GM23338 (cell line): ENCODE results near the gene CIC. TPM values are rescaled to one million over a fixed set of nuclear protein-coding genes. Genes with fewer than 3 reads are reported as not detected.

Source experiments
- ATAC-seq: fragments of 200-7000 bp; cut with Tn5 transposase; 3 replicates; pipeline ENCODE4 v1.9.1; 2020
- DNase-seq: peaks from one replicate; pipeline ENCODE4 v3.0.0-alpha.2; 2015; ENCODE audit warnings: low spot score
- H2AFZ ChIP-seq: fragments of 200-600 bp; sonication (generic); 2 replicates; pipeline ENCODE4 v1.8.0; 2016; ENCODE audit warnings: antibody characterized with exemption, mild to moderate bottlenecking, moderate library complexity
- H3F3A ChIP-seq: fragments of 200-600 bp; sonication (generic); replicated peaks from 2 replicates; pipeline ENCODE4 v1.8.0; 2017; ENCODE audit warnings: antibody characterized with exemption, mixed run types, low read depth
- H3K27ac ChIP-seq: fragments of 200-600 bp; sonication (generic); 2 replicates; pipeline ENCODE4 v1.6.1; 2016; ENCODE audit warnings: low read depth
- H3K27me3 ChIP-seq: fragments of 200-600 bp; sonication (generic); 2 replicates; pipeline ENCODE4 v1.8.0; 2016; ENCODE audit warnings: mild to moderate bottlenecking, mixed run types, moderate library complexity; ENCODE audit not compliant: insufficient read depth
- H3K36me3 ChIP-seq: fragments of 200-600 bp; sonication (generic); 2 replicates; pipeline ENCODE4 v1.8.0; 2016; ENCODE audit warnings: mild to moderate bottlenecking; ENCODE audit not compliant: insufficient read depth
- H3K4me1 ChIP-seq: fragments of 200-600 bp; sonication (generic); 2 replicates; pipeline ENCODE4 v1.8.0; 2016; ENCODE audit warnings: mild to moderate bottlenecking, moderate library complexity; ENCODE audit not compliant: insufficient read depth
- H3K4me2 ChIP-seq: fragments of 200-600 bp; sonication (generic); 2 replicates; pipeline ENCODE4 v1.7.1; 2017; ENCODE audit warnings: mixed run types
- H3K4me3 ChIP-seq: fragments of 200-600 bp; sonication (generic); 2 replicates; pipeline ENCODE4 v1.6.1; 2016; ENCODE audit warnings: mixed run types
- H3K79me2 ChIP-seq: fragments of 200-600 bp; sonication (generic); replicated peaks from 2 replicates; pipeline ENCODE4 v1.8.0; 2017; ENCODE audit warnings: mild to moderate bottlenecking; ENCODE audit not compliant: insufficient read depth
- H3K9me2 ChIP-seq: fragments of 200-600 bp; sonication (generic); 2 replicates; pipeline ENCODE4 v1.8.0; 2017; ENCODE audit not compliant: insufficient read depth
- H4K20me1 ChIP-seq: fragments of 200-600 bp; sonication (generic); replicated peaks from 2 replicates; pipeline ENCODE4 v1.8.0; 2017; ENCODE audit warnings: mild to moderate bottlenecking; ENCODE audit not compliant: insufficient read depth
- H3K27ac Mint-ChIP-seq: 2 replicates; pipeline ENCODE4 v1.8.0; 2020; ENCODE audit warnings: inconsistent platforms, mild to moderate bottlenecking, moderate library complexity, mixed read lengths
- H3K27me3 Mint-ChIP-seq: 3 replicates; pipeline ENCODE4 v1.8.0; 2022; ENCODE audit warnings: low read depth, mild to moderate bottlenecking, moderate library complexity, mixed read lengths, inconsistent platforms; ENCODE audit not compliant: insufficient read depth, poor library complexity
- H3K36me3 Mint-ChIP-seq: 3 replicates; pipeline ENCODE4 v1.8.0; 2021; ENCODE audit warnings: low read depth, mild to moderate bottlenecking, inconsistent platforms, moderate library complexity, mixed read lengths
- H3K4me1 Mint-ChIP-seq: 3 replicates; pipeline ENCODE4 v1.8.0; 2020; ENCODE audit warnings: mild to moderate bottlenecking, inconsistent platforms, mixed read lengths
- H3K4me3 Mint-ChIP-seq: 3 replicates; pipeline ENCODE4 v1.8.0; 2021; ENCODE audit warnings: moderate library complexity, mild to moderate bottlenecking, inconsistent platforms, mixed read lengths
- H3K9me3 Mint-ChIP-seq: 3 replicates; pipeline ENCODE4 v1.8.0; 2020; ENCODE audit warnings: moderate library complexity, mild to moderate bottlenecking, inconsistent platforms, mixed read lengths
- CREB1 ChIP-seq: fragments of 250-450 bp; sonication (Bioruptor Pico); IDR thresholded peaks from 2 replicates; pipeline ENCODE4 v1.5.0; 2020; ENCODE audit warnings: low read depth, mild to moderate bottlenecking, moderate library complexity
- CTCF ChIP-seq, 2 experiments: fragments of 200-600 bp in 1 of 2; sonication (generic) in 1 of 2; conservative IDR thresholded peaks; 2 replicates each; pipeline versions ENCODE4 v1.5.1 to v1.6.1; 2016 to 2017; ENCODE audit warnings: antibody characterized with exemption in 2 of 2, low read depth in 2 of 2, mild to moderate bottlenecking in 2 of 2, moderate library complexity in 1 of 2
- EZH2 ChIP-seq: fragments of 200-600 bp; sonication (generic); IDR thresholded peaks from one replicate; pipeline ENCODE4 v1.8.0; 2017; ENCODE audit warnings: antibody characterized with exemption, mild to moderate bottlenecking, low read depth; ENCODE audit not compliant: unreplicated experiment
- JUNB ChIP-seq: IDR thresholded peaks from one replicate; pipeline ENCODE4 v1.6.1; 2016; ENCODE audit warnings: antibody characterized with exemption; ENCODE audit not compliant: unreplicated experiment
- NANOG ChIP-seq: IDR thresholded peaks from 2 replicates; pipeline ENCODE4 v1.6.1; 2016; ENCODE audit warnings: antibody characterized with exemption, borderline replicate concordance
- STAT1 ChIP-seq: IDR thresholded peaks from one replicate; pipeline ENCODE4 v1.6.1; 2016; ENCODE audit warnings: antibody characterized with exemption; ENCODE audit not compliant: unreplicated experiment
- ZNF114 ChIP-seq: fragments of 250-450 bp; sonication (Bioruptor Pico); IDR thresholded peaks from 2 replicates; pipeline ENCODE4 v1.5.0; 2020; ENCODE audit warnings: mild to moderate bottlenecking, moderate library complexity
- ZNF331 ChIP-seq: fragments of 250-450 bp; sonication (Bioruptor Pico); IDR thresholded peaks from 2 replicates; pipeline ENCODE4 v1.5.0; 2020; ENCODE audit warnings: low read depth, mild to moderate bottlenecking, moderate library complexity
- polyA plus RNA-seq: library from polyadenylated mRNA; unstranded; fragments of >200 nt; fragmentation: Nextera tagmentation; extraction: Ambion mirVana; gene quantifications from 2 replicates; pipeline ENCODE4 v1.2.1, GENCODE V29; 2016
- total RNA-seq: library from RNA; depleted of rRNA; stranded (reverse); fragments of >200 nt; shearing (Covaris generic); gene quantifications from 2 replicates; pipeline ENCODE4 v1.2.3, GENCODE V29; 2014
- TF ChIP-seq, protein P1 (sequence below): IDR thresholded peaks from one replicate; pipeline ENCODE4 v1.6.1; 2018; ENCODE audit warnings: antibody characterized with exemption; ENCODE audit not compliant: unreplicated experiment
- TF ChIP-seq, protein P2 (sequence below): IDR thresholded peaks from 2 replicates; pipeline ENCODE4 v1.6.1; 2016; ENCODE audit warnings: antibody characterized with exemption

Gene CIC
- total and polyA plus RNA-seq, 2 experiments from 2014 or later = 13.2 to 42.0 TPM

- TF ChIP-seq CTCF (conservative IDR thresholded peaks at IDR 0.05; ENCODE audit: low read depth in 2 of 2) (no peak), STAT1 (no peak), CREB1 (CRISPR knock-in tag) (no peak), ZNF114 (no peak), NANOG (no peak), EZH2 (no peak), JUNB (no peak)
- TF ChIP-seq, protein P1, sequence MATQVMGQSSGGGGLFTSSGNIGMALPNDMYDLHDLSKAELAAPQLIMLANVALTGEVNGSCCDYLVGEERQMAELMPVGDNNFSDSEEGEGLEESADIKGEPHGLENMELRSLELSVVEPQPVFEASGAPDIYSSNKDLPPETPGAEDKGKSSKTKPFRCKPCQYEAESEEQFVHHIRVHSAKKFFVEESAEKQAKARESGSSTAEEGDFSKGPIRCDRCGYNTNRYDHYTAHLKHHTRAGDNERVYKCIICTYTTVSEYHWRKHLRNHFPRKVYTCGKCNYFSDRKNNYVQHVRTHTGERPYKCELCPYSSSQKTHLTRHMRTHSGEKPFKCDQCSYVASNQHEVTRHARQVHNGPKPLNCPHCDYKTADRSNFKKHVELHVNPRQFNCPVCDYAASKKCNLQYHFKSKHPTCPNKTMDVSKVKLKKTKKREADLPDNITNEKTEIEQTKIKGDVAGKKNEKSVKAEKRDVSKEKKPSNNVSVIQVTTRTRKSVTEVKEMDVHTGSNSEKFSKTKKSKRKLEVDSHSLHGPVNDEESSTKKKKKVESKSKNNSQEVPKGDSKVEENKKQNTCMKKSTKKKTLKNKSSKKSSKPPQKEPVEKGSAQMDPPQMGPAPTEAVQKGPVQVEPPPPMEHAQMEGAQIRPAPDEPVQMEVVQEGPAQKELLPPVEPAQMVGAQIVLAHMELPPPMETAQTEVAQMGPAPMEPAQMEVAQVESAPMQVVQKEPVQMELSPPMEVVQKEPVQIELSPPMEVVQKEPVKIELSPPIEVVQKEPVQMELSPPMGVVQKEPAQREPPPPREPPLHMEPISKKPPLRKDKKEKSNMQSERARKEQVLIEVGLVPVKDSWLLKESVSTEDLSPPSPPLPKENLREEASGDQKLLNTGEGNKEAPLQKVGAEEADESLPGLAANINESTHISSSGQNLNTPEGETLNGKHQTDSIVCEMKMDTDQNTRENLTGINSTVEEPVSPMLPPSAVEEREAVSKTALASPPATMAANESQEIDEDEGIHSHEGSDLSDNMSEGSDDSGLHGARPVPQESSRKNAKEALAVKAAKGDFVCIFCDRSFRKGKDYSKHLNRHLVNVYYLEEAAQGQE = no peak
Measured at GRCh38 chr19:42276284-42276683, 7.2 kb downstream of the CIC start (continued).

DNA sequence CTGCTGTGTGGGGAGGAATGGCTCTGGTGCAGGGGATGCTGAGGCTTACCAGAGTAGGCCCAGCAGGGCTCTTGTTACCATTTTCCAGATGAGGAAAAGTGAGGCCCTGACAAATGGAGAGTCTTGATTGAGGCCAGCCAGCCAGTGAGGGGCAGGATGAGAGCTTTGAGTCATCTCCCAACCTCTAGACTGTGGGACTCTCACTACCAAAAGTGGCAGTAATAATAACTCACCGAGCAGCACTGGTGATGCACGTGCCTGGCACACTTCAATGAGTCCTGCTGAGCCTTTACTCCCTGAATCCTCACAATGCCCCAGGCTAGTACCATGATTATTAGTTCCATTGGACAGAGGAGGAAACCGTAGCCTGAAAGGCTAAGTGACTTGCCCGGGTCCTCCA is 7.8 kb downstream of the CIC start:
- Histone ChIP-seq H3K4me2 (no peak overlapping the region), H3K9me2 (no peaks in the 10 kb centered on the region), H3K27ac (no peak overlapping the region), H3K27me3 (no peaks in the 10 kb centered on the region), H4K20me1 (0 out of 2 replicates have a peak, but pooled peaks cover 3% of the 10 kb centered on the region), H3K36me3 (no peaks in the 10 kb centered on the region), H3K4me1 (peaks cover 12% of the 10 kb centered on the region), H3K4me3 (no peak overlapping the region), H2AFZ (no peak overlapping the region), H3F3A (peaks cover 5% of the 10 kb centered on the region; the same call in 1 of the 2 replicates), H3K79me2 (no peaks in the 10 kb centered on the region; the same call in 1 of the 2 replicates)
- H3K36me3 Mint-ChIP-seq = peaks cover 7% of the 10 kb centered on the region; the same call in 2 of the 3 replicates
- DNase-seq = no peak
- H3K27me3 Mint-ChIP-seq = peaks cover 11% of the 10 kb centered on the region
- no peaks in the 10 kb centered on the region; the same call in 2 of the 3 replicates for H3K9me3 Mint-ChIP-seq
- H3K4me1 Mint-ChIP-seq = peaks cover 18% of the 10 kb centered on the region
- no peak overlapping the region for H3K4me3 Mint-ChIP-seq
- H3K27ac Mint-ChIP-seq = no peak overlapping the region
- TF ChIP-seq ZNF331 (CRISPR knock-in tag) (no peak), NANOG (no peak), CTCF (conservative IDR thresholded peaks at IDR 0.05; ENCODE audit: low read depth in 2 of 2) (no peak), CREB1 (CRISPR knock-in tag) (no peak), ZNF114 (no peak)
- TF ChIP-seq, protein P2, sequence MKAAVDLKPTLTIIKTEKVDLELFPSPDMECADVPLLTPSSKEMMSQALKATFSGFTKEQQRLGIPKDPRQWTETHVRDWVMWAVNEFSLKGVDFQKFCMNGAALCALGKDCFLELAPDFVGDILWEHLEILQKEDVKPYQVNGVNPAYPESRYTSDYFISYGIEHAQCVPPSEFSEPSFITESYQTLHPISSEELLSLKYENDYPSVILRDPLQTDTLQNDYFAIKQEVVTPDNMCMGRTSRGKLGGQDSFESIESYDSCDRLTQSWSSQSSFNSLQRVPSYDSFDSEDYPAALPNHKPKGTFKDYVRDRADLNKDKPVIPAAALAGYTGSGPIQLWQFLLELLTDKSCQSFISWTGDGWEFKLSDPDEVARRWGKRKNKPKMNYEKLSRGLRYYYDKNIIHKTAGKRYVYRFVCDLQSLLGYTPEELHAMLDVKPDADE = no peak
- TF ChIP-seq, protein P1 = no peak
- no peak for ATAC-seq
